ENCODE results near the gene MOCOS.
A peak's percentile ranks its signal among the peaks of the same experiment; 100 is the strongest.

MOCOS gene

GRCh38 chr18:36274083-36274715, 86.9 kb downstream of the MOCOS start:
- no peak for DNase-seq

- DNase-seq, result no peak
Measured at GRCh38 chr18:36275561-36275960, 88.3 kb downstream of the MOCOS start.

- no peak for DNase-seq
Measured at GRCh38 chr18:36279001-36279400, 91.7 kb downstream of the MOCOS start.

GRCh38 chr18:36281936-36282335, 94.6 kb downstream of the MOCOS start:
- no peak for DNase-seq

GRCh38 chr18:36283448-36283847, 96.2 kb downstream of the MOCOS start:
- DNase-seq, result no peak

GRCh38 chr18:36284268-36284667, 97.0 kb downstream of the MOCOS start:
- no peak for DNase-seq

GRCh38 chr18:36284671-36285295, 97.5 kb downstream of the MOCOS start:
- no peak for DNase-seq

- no peak for DNase-seq
Measured at GRCh38 chr18:36287653-36288052, 100.4 kb downstream of the MOCOS start.

- no peak for DNase-seq
Measured at GRCh38 chr18:36288689-36289088, 101.4 kb downstream of the MOCOS start.

GRCh38 chr18:36294031-36294430, 106.7 kb downstream of the MOCOS start:
- no peak for DNase-seq

- DNase-seq, result no peak
Measured at GRCh38 chr18:36295214-36295613, 107.9 kb downstream of the MOCOS start.

- no peak for DNase-seq
Measured at GRCh38 chr18:36295880-36296301, 108.6 kb downstream of the MOCOS start.

GRCh38 chr18:36296650-36297416, 109.5 kb downstream of the MOCOS start:
- peak; percentile 90 for DNase-seq

- DNase-seq, result peak; percentile 83
Measured at GRCh38 chr18:36297417-36298125, 110.3 kb downstream of the MOCOS start, which contains the start of gene FHOD3. FHOD3 (plus strand) TSS chr18:36297713; CDS start chr18:36297836, 123 bp downstream.

- DNase-seq, result peak; percentile 38
Measured at GRCh38 chr18:36298126-36298741, 110.9 kb downstream of the MOCOS start.

- DNase-seq, result no peak
Measured at GRCh38 chr18:36299015-36299414, 111.7 kb downstream of the MOCOS start.

GRCh38 chr18:36300211-36300610, 112.9 kb downstream of the MOCOS start:
- DNase-seq, result no peak

GRCh38 chr18:36301884-36302283, 114.6 kb downstream of the MOCOS start:
- DNase-seq, result no peak

GRCh38 chr18:36302676-36303075, 115.4 kb downstream of the MOCOS start:
- no peak for DNase-seq

- no peak for DNase-seq
Measured at GRCh38 chr18:36303211-36303844, 116.0 kb downstream of the MOCOS start.

- DNase-seq, result no peak
Measured at GRCh38 chr18:36304723-36305122, 117.4 kb downstream of the MOCOS start.

- no peak for DNase-seq
Measured at GRCh38 chr18:36305375-36305774, 118.1 kb downstream of the MOCOS start.

All from left hindlimb (tissue), 1 donor.